Keratinocyte (primary cell): ENCODE measurements around the gene NUTF2. TPM values are rescaled to one million over a fixed set of nuclear protein-coding genes. Genes with fewer than 3 reads are reported as not detected.

Experiments
- DNase-seq: peaks from one replicate; pipeline ENCODE4 v3.0.0-alpha.2; 2011; ENCODE audit warnings: low read depth, missing footprints, low spot score
- FAIRE-seq: peaks from 2 replicates; lab custom pipeline; 2011; peaks lifted over from hg19 to GRCh38; lab: Jason Lieb, UNC
- H2AFZ ChIP-seq: 2 replicates; pipeline ENCODE4 v1.6.0; 2012; ENCODE audit warnings: low read length, control low read depth, inconsistent platforms; ENCODE audit not compliant: control insufficient read depth
- H3K27ac ChIP-seq: 2 replicates; pipeline ENCODE4 v1.5.1; 2011; ENCODE audit warnings: low read length; ENCODE audit not compliant: control insufficient read depth, insufficient read depth
- H3K27me3 ChIP-seq: 3 replicates; pipeline ENCODE4 v1.6.0; 2011; ENCODE audit warnings: low read length; ENCODE audit not compliant: control insufficient read depth, insufficient read depth; ENCODE audit errors: extremely low read depth
- H3K36me3 ChIP-seq, 2 experiments: 2 replicates in 1 of 2; 3 replicates in 1 of 2; pipeline ENCODE4 v1.5.1; 2011; ENCODE audit warnings: low read length in 2 of 2, mild to moderate bottlenecking in 1 of 2; ENCODE audit not compliant: control insufficient read depth in 2 of 2, insufficient read depth in 2 of 2; ENCODE audit errors: extremely low read depth in 1 of 2
- H3K4me1 ChIP-seq: 3 replicates; pipeline ENCODE4 v1.5.1; 2011; ENCODE audit warnings: low read length; ENCODE audit not compliant: control insufficient read depth, insufficient read depth; ENCODE audit errors: extremely low read depth
- H3K4me2 ChIP-seq: 3 replicates; pipeline ENCODE4 v1.6.0; 2011; ENCODE audit warnings: low read depth, low read length; ENCODE audit not compliant: control insufficient read depth, insufficient read depth; ENCODE audit errors: extremely low read depth
- H3K4me3 ChIP-seq, 3 experiments: fragments of 200-600 bp in 1 of 3; sonication (generic) in 1 of 3; 2 replicates in 2 of 3; 3 replicates in 1 of 3; pipeline ENCODE4 v1.5.1; 2011 to 2016; ENCODE audit warnings: low read length in 3 of 3, mild to moderate bottlenecking in 3 of 3, control low read depth in 2 of 3, inconsistent platforms in 1 of 3, low read depth in 1 of 3, mixed read lengths in 1 of 3, mixed run types in 1 of 3, moderate library complexity in 1 of 3; ENCODE audit not compliant: control insufficient read depth in 2 of 3, insufficient read depth in 2 of 3; ENCODE audit errors: extremely low read depth in 1 of 3
- H3K79me2 ChIP-seq: 2 replicates; pipeline ENCODE4 v1.6.0; 2012; ENCODE audit warnings: low read length; ENCODE audit not compliant: control insufficient read depth, insufficient read depth
- H3K9ac ChIP-seq: 3 replicates; pipeline ENCODE4 v1.6.0; 2011; ENCODE audit warnings: low read length; ENCODE audit not compliant: control insufficient read depth, insufficient read depth; ENCODE audit errors: extremely low read depth
- H3K9me1 ChIP-seq: 3 replicates; pipeline ENCODE4 v1.6.0; 2011; ENCODE audit warnings: low read length; ENCODE audit not compliant: control insufficient read depth, insufficient read depth; ENCODE audit errors: extremely low read depth
- H3K9me3 ChIP-seq: 2 replicates; pipeline ENCODE4 v1.5.1; 2012; ENCODE audit warnings: low read depth, low read length; ENCODE audit not compliant: control insufficient read depth
- H4K20me1 ChIP-seq: 3 replicates; pipeline ENCODE4 v1.6.0; 2011; ENCODE audit warnings: low read length; ENCODE audit not compliant: control insufficient read depth, insufficient read depth; ENCODE audit errors: extremely low read depth
- EZH2 ChIP-seq: IDR thresholded peaks from one replicate; pipeline ENCODE4 v1.6.1; 2012; ENCODE audit warnings: inconsistent platforms, mild to moderate bottlenecking, low read length, moderate library complexity
- dilution Hi-C: fragments of 300-500 bp; cut with MboI; formaldehyde crosslinking; loops from one replicate; pipeline ENCODE4 v1.7.0; 2020; ENCODE audit warnings: low sequenced_read_pairs; ENCODE audit not compliant: extremely low pct_ligation_motif_present
- polyA plus RNA-seq, 5 experiments: library from polyadenylated mRNA; depleted of rRNA in 3 of 5; stranded (reverse) in 3 of 5; stranded (forward) in 1 of 5; unstranded in 1 of 5; fragments of >200 nt; gene quantifications; 1 replicate in 1 of 5; 2 replicates in 3 of 5; 3 replicates in 1 of 5; pipeline versions ENCODE4 v1.2.1 to v1.2.3, GENCODE V29; 2011 to 2012; ENCODE audit warnings: missing spikeins in 2 of 5, low read depth in 1 of 5, low replicate concordance in 1 of 5
- TF ChIP-seq, protein P1 (sequence below), 3 experiments: IDR thresholded peaks in 1 of 3; conservative IDR thresholded peaks in 1 of 3; optimal IDR thresholded peaks in 1 of 3; 2 replicates in 2 of 3; 3 replicates in 1 of 3; pipeline versions ENCODE3 to v1.5.1; 2011; ENCODE audit warnings: low read length in 3 of 3, mild to moderate bottlenecking in 3 of 3, moderate library complexity in 2 of 3, control low read depth in 1 of 3, inconsistent platforms in 1 of 3; ENCODE audit not compliant: insufficient read depth in 2 of 3; ENCODE audit errors: extremely low read depth in 1 of 3

The NUTF2 gene
- polyA plus RNA-seq, 1 donor (not counting 4 experiments of a cell fraction or from before 2014, with no cell fraction given): 189 TPM

DNA sequence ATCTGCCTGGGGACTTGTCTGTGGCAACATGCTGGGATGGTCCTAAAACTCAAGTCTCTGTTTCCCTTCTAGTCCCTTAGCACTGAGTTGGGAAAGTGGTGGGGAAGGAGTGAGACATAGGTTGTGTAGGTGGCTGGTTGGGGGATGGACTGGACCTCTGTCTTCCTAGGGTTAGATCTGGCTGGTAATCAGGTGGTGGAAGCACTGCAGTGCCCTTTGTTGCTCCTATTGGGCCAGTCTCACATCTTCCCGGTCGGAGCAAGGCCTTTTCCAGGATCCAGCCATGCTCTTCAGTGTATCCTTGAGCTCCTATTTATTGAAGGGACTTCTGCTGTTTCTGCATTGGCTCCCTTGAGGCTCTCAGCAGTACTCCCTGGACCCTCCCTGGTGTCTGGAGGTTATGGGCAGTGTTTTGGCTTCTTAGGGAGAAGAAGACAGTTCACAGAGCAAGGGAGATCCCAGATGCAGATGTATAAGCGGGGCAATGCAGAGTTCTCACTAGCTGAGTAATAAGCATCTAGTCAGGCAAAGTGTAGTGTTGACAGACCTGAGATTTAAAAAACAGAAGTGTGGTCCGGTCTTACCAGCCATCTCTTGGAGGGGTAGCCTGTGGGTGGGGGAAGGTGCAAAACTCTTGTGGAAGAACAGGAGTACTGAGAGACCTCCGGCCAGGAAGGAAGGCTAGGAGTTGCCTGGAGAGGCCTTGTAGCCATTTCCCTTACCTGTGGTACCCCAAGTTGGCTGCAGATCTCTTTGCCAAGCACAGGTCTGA is 1.3 kb upstream of the NUTF2 start:
- Histone ChIP-seq H3K36me3 (peaks cover 6 to 8% of the 10 kb centered on the region in 2 experiments), H3K9me1 (peaks cover 4% of the 10 kb centered on the region), H3K4me3 (peak overlapping the region; percentile 92 to 97 (median 97)), H3K27ac (peak overlapping the region; percentile 97), H2AFZ (no peak overlapping the region), H3K9ac (peak overlapping the region; percentile 100), H3K4me1 (peaks cover 53% of the 10 kb centered on the region), H3K9me3 (no peaks in the 10 kb centered on the region), H3K27me3 (no peaks in the 10 kb centered on the region), H4K20me1 (peaks cover 2% of the 10 kb centered on the region), H3K4me2 (peak overlapping the region; percentile 88), H3K79me2 (peaks cover 57% of the 10 kb centered on the region)
- no peak for TF ChIP-seq EZH2
- TF ChIP-seq, protein P1, sequence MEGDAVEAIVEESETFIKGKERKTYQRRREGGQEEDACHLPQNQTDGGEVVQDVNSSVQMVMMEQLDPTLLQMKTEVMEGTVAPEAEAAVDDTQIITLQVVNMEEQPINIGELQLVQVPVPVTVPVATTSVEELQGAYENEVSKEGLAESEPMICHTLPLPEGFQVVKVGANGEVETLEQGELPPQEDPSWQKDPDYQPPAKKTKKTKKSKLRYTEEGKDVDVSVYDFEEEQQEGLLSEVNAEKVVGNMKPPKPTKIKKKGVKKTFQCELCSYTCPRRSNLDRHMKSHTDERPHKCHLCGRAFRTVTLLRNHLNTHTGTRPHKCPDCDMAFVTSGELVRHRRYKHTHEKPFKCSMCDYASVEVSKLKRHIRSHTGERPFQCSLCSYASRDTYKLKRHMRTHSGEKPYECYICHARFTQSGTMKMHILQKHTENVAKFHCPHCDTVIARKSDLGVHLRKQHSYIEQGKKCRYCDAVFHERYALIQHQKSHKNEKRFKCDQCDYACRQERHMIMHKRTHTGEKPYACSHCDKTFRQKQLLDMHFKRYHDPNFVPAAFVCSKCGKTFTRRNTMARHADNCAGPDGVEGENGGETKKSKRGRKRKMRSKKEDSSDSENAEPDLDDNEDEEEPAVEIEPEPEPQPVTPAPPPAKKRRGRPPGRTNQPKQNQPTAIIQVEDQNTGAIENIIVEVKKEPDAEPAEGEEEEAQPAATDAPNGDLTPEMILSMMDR (optimal IDR thresholded peaks at IDR 0.05 in 1 of 3, IDR thresholded peaks at IDR 0.05 in 1 of 3, conservative IDR thresholded peaks at IDR 0.05 in 1 of 3; ENCODE audit: extremely low read depth in 1 of 3, insufficient read depth in 2 of 3, low read length in 3 of 3): no peak
- dilution Hi-C loops: no loop called here
- no peak for DNase-seq
- no peak for FAIRE-seq

DNA sequence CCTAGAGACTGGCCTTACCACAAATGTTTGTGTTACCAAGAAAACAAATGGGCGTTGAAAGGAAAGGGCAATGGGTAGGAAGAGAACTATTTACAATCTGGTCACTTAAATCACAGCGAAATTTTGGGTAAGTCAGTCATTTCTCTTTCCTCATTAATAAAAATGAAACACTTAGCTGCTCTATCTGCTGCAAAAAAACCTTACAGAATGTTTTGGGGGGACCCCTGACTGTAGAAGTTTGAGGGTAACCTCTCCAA is 742 bp upstream of the NUTF2 start:
- FAIRE-seq: no peak
- DNase-seq: no peak
- H4K20me1 ChIP-seq: peaks cover 2% of the 10 kb centered on the region
- H3K27ac ChIP-seq: peak overlapping the region; percentile 97
- H3K4me3 ChIP-seq: peak overlapping the region; percentile 92 to 97 (median 97)
- H2AFZ ChIP-seq: peak overlapping the region; percentile 82
- peak overlapping the region; percentile 100 for H3K9ac ChIP-seq
- peaks cover 53% of the 10 kb centered on the region for H3K4me1 ChIP-seq
- dilution Hi-C loops: no loop called here
- H3K4me2 ChIP-seq: peak overlapping the region; percentile 88
- no peaks in the 10 kb centered on the region for H3K27me3 ChIP-seq
- H3K9me3 ChIP-seq: no peaks in the 10 kb centered on the region
- peaks cover 62% of the 10 kb centered on the region for H3K79me2 ChIP-seq
- H3K36me3 ChIP-seq: peaks cover 6 to 8% of the 10 kb centered on the region in 2 experiments
- peaks cover 6% of the 10 kb centered on the region for H3K9me1 ChIP-seq
- TF ChIP-seq, protein P1 (optimal IDR thresholded peaks at IDR 0.05 in 1 of 3, IDR thresholded peaks at IDR 0.05 in 1 of 3, conservative IDR thresholded peaks at IDR 0.05 in 1 of 3; ENCODE audit: extremely low read depth in 1 of 3, insufficient read depth in 2 of 3, low read length in 3 of 3): no peak
- no peak for TF ChIP-seq EZH2
